H1 (cell line): ENCODE results near the gene YIPF3.

Source experiments
- CHD2 ChIP-seq: IDR thresholded peaks from 2 replicates; pipeline ENCODE4 v1.6.1; 2012; ENCODE audit warnings: low read length, improper control_type of control experiment
- EGR1 ChIP-seq: IDR thresholded peaks from 2 replicates; pipeline ENCODE4 v1.6.1; 2011; ENCODE audit warnings: low read depth, low read length, borderline replicate concordance
- JUND ChIP-seq: IDR thresholded peaks from 2 replicates; pipeline ENCODE4 v1.6.1; 2011; ENCODE audit warnings: mild to moderate bottlenecking, improper control_type of control experiment, low read length
- RFX5 ChIP-seq: IDR thresholded peaks from 2 replicates; pipeline ENCODE4 v1.6.1; 2011; ENCODE audit warnings: low read depth, low read length, improper control_type of control experiment, borderline replicate concordance
- TF ChIP-seq, protein P1 (sequence below), 3 experiments: IDR thresholded peaks; 1 replicate in 2 of 3; 2 replicates in 1 of 3; pipeline versions ENCODE4 v1.5.1 to v1.6.1; 2011; ENCODE audit warnings: low read length in 3 of 3, mild to moderate bottlenecking in 3 of 3, inconsistent platforms in 2 of 3, low read depth in 1 of 3, moderate library complexity in 1 of 3; ENCODE audit not compliant: insufficient read depth in 1 of 3; ENCODE audit errors: control extremely low read depth in 1 of 3

DNA sequence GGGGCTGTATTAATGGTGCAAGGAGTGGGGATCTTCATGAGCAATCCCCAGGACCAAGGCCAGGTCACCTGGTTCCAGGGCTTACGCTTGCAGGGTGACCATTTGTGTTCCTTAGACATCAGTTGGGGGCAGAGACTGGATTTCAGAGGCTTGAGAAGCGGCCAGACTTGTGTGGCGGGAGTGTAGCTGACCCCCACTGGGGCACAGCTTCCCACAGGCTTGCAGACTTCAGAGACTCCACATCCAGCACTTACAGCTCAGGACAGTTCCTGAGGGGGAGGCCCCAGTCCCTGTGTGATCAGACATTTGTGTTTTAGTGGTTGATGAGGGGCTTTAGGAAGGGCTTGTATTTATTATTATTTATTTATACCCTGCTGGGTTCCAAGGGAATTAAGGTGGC, 24.1 kb downstream of the YIPF3 start:
- no peak for TF ChIP-seq JUND
- no peak for TF ChIP-seq EGR1
- no peak for TF ChIP-seq CHD2
- TF ChIP-seq RFX5, result no peak
- TF ChIP-seq, protein P1, sequence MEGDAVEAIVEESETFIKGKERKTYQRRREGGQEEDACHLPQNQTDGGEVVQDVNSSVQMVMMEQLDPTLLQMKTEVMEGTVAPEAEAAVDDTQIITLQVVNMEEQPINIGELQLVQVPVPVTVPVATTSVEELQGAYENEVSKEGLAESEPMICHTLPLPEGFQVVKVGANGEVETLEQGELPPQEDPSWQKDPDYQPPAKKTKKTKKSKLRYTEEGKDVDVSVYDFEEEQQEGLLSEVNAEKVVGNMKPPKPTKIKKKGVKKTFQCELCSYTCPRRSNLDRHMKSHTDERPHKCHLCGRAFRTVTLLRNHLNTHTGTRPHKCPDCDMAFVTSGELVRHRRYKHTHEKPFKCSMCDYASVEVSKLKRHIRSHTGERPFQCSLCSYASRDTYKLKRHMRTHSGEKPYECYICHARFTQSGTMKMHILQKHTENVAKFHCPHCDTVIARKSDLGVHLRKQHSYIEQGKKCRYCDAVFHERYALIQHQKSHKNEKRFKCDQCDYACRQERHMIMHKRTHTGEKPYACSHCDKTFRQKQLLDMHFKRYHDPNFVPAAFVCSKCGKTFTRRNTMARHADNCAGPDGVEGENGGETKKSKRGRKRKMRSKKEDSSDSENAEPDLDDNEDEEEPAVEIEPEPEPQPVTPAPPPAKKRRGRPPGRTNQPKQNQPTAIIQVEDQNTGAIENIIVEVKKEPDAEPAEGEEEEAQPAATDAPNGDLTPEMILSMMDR (IDR thresholded peaks at IDR 0.05; ENCODE audit: control extremely low read depth in 1 of 3, insufficient read depth in 1 of 3, low read depth in 1 of 3, low read length in 3 of 3), result no peak
